ENCODE measurements around the gene CYP19A1.

GRCh38 chr15:51203797-51204196 is 134.6 kb downstream of the CYP19A1 start:
- TF ChIP-seq CTCF (IDR thresholded peaks at IDR 0.05; ENCODE audit: insufficient read depth, low read length) (no peak), POLR2AphosphoS5 (IDR thresholded peaks at IDR 0.05; ENCODE audit: low read depth) (no peak)

Data from HL-60 (cell line).